BLaER1 (cell line): Measurements from ENCODE around the gene PLA2G4B.

Experiments used
- H3K27ac ChIP-seq: shearing (Covaris generic); formaldehyde crosslinking; 2 replicates; pipeline ENCODE4 v1.8.1; 2022
- H3K27me3 ChIP-seq: shearing (Covaris generic); formaldehyde crosslinking; 2 replicates; pipeline ENCODE4 v1.8.1; 2022
- H3K36me3 ChIP-seq: shearing (Covaris generic); formaldehyde crosslinking; 2 replicates; pipeline ENCODE4 v1.8.1; 2022
- H3K4me1 ChIP-seq: shearing (Covaris generic); formaldehyde crosslinking; 2 replicates; pipeline ENCODE4 v1.8.1; 2022
- H3K4me2 ChIP-seq: shearing (Covaris generic); formaldehyde crosslinking; 2 replicates; pipeline ENCODE4 v1.8.1; 2022
- H3K4me3 ChIP-seq: shearing (Covaris generic); formaldehyde crosslinking; 2 replicates; pipeline ENCODE4 v1.8.1; 2022
- H3K9ac ChIP-seq: shearing (Covaris generic); formaldehyde crosslinking; 2 replicates; pipeline ENCODE4 v1.8.1; 2022
- H3K9me3 ChIP-seq: shearing (Covaris generic); formaldehyde crosslinking; 2 replicates; pipeline ENCODE4 v1.8.1; 2022
- H4K20me1 ChIP-seq: shearing (Covaris generic); formaldehyde crosslinking; 2 replicates; pipeline ENCODE4 v1.8.1; 2022
- Cebpa-rat ChIP-seq: shearing (Covaris generic); IDR thresholded peaks from 2 replicates; pipeline ENCODE4 v1.8.1; 2022

Gene PLA2G4B

DNA sequence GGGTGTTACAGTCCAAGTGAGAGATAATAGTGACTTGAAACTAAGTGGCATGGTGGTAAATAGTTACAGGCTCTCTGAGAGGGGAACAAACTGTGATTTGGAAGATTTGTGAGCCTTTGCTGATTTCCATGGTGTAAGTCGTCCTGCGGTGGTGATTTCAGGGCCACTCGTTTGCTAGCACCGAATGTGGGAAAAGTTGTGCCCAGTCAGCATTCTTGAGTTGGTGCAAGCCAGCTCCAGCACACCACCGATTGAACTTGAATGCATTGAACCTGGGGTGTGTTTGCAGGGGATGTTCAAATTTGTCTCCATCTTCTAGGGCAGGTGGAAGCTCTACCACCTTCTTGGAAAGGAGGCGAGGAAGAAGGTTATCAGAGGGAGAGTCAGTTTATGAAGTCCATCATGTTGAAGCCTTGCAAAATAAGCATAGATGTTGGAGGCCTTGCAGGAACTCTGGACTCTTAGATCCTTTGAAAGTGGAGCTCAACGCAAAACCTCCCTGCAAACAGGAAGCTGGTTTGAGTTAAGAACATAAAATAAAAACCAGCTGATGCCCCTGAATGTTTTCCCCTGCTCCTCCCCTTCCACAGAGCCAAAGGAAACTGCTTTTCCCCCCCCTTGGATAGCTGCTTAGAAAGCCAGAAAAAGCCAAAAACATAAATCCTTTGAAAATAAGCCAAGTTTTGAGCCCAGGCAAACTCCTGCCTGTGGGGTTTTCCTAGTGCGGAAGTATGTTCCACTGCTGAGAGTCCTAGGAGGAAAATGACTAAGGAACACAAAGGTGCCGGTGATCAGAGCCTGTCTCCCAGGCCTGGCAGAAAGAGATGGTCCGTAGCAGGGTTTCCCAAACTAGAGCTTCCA lies 42.4 kb upstream of the PLA2G4B start:
- H4K20me1 ChIP-seq, result 0 out of 2 replicates have a peak, but pooled peaks cover 8% of the 10 kb centered on the region
- H3K27me3 ChIP-seq, result no peaks in the 10 kb centered on the region
- H3K4me1 ChIP-seq, result peaks cover 83% of the 10 kb centered on the region
- H3K9me3 ChIP-seq, result peaks cover 7% of the 10 kb centered on the region
- no peak overlapping the region for H3K4me3 ChIP-seq
- TF ChIP-seq Cebpa-rat, result no peak
- peak overlapping the region; percentile 39; the same call in 1 of the 2 replicates for H3K9ac ChIP-seq
- H3K36me3 ChIP-seq, result peaks cover 19% of the 10 kb centered on the region
- peak overlapping the region; percentile 28; the same call in 1 of the 2 replicates for H3K27ac ChIP-seq
- H3K4me2 ChIP-seq, result peak overlapping the region; percentile 73

DNA sequence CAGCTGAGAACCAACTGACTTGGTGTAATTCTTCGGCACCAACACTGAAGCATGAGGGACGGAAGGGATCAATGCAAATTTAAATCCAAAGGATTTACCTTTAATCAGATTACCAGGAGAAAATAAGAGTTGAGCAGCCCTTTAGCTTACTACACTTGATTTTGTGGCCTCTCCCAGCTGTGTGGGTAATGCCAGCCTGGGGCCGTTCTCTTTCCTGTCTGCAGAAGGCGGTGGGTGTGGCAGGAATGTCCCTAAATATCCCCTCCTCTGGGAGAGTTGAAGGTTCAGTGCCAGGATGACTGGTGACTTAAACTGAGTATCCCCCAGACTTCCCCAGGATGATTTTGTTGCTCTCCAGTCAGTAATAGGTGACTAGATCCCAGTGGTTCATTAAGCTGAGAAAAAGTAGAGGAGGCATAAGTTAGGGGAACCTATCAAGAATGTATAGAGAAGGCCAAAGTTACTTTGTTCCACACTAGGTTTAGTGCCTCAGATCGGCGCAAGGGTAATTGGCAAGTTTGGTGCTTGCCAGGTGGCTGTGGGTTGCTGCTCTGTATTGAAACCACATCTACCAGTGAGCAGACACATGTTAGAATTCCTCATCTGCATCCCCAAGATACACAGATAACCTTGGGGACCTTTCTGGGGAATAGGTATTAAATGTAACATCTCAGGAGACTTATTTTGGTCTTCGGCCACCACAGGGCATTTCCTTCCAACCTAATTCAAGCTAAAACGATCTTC lies 41.3 kb upstream of the PLA2G4B start:
- H3K27ac ChIP-seq, result peak overlapping the region; percentile 28; the same call in 1 of the 2 replicates
- H3K4me3 ChIP-seq, result no peak overlapping the region
- H3K9ac ChIP-seq, result no peak overlapping the region; the same call in 1 of the 2 replicates
- peaks cover 31% of the 10 kb centered on the region for H3K36me3 ChIP-seq
- H3K4me1 ChIP-seq, result peaks cover 72% of the 10 kb centered on the region
- TF ChIP-seq Cebpa-rat, result no peak
- no peaks in the 10 kb centered on the region for H3K27me3 ChIP-seq
- H3K4me2 ChIP-seq, result peak overlapping the region; percentile 73
- peaks cover 17% of the 10 kb centered on the region for H3K9me3 ChIP-seq
- H4K20me1 ChIP-seq, result 0 out of 2 replicates have a peak, but pooled peaks cover 8% of the 10 kb centered on the region

- H3K27ac ChIP-seq, result peak overlapping the region; percentile 5; the same call in 1 of the 2 replicates
- H3K9me3 ChIP-seq, result peaks cover 17% of the 10 kb centered on the region
- H3K9ac ChIP-seq, result no peak overlapping the region; the same call in 1 of the 2 replicates
- H3K4me3 ChIP-seq, result no peak overlapping the region
- peaks cover 57% of the 10 kb centered on the region for H3K4me1 ChIP-seq
- peak overlapping the region; percentile 40 for H3K4me2 ChIP-seq
- H3K36me3 ChIP-seq, result peaks cover 45% of the 10 kb centered on the region
- TF ChIP-seq Cebpa-rat, result no peak
- 0 out of 2 replicates have a peak, but pooled peaks cover 8% of the 10 kb centered on the region for H4K20me1 ChIP-seq
- H3K27me3 ChIP-seq, result no peaks in the 10 kb centered on the region
Measured at GRCh38 chr15:41798607-41799487, 39.8 kb upstream of the PLA2G4B start.

- Histone ChIP-seq H3K27ac (0 out of 2 replicates have a peak overlapping the region, but pooled peaks have one; percentile 5), H3K36me3 (peaks cover 45% of the 10 kb centered on the region), H3K4me2 (peak overlapping the region; percentile 40), H3K27me3 (no peaks in the 10 kb centered on the region), H3K9me3 (peaks cover 17% of the 10 kb centered on the region), H3K4me1 (peaks cover 56% of the 10 kb centered on the region), H3K9ac (no peak overlapping the region), H3K4me3 (no peak overlapping the region), H4K20me1 (0 out of 2 replicates have a peak, but pooled peaks cover 8% of the 10 kb centered on the region)
- no peak for TF ChIP-seq Cebpa-rat
Measured at GRCh38 chr15:41799488-41799805, 39.2 kb upstream of the PLA2G4B start.

- Histone ChIP-seq H3K36me3 (peaks cover 45% of the 10 kb centered on the region), H3K27me3 (no peaks in the 10 kb centered on the region), H3K4me1 (peaks cover 56% of the 10 kb centered on the region), H3K4me2 (no peak overlapping the region), H3K4me3 (no peak overlapping the region), H4K20me1 (0 out of 2 replicates have a peak, but pooled peaks cover 8% of the 10 kb centered on the region), H3K9ac (no peak overlapping the region), H3K9me3 (peaks cover 17% of the 10 kb centered on the region), H3K27ac (no peak overlapping the region)
- TF ChIP-seq Cebpa-rat, result no peak
Measured at GRCh38 chr15:41801185-41801584, 37.5 kb upstream of the PLA2G4B start.

GRCh38 chr15:41801850-41802455 lies 36.7 kb upstream of the PLA2G4B start:
- TF ChIP-seq Cebpa-rat, result no peak
- H3K9ac ChIP-seq, result no peak overlapping the region
- H3K27ac ChIP-seq, result no peak overlapping the region
- peaks cover 17% of the 10 kb centered on the region for H3K9me3 ChIP-seq
- H3K27me3 ChIP-seq, result no peaks in the 10 kb centered on the region
- peaks cover 52% of the 10 kb centered on the region for H3K36me3 ChIP-seq
- H4K20me1 ChIP-seq, result peaks cover 8% of the 10 kb centered on the region; the same call in 1 of the 2 replicates
- peaks cover 53% of the 10 kb centered on the region for H3K4me1 ChIP-seq
- H3K4me3 ChIP-seq, result no peak overlapping the region
- no peak overlapping the region for H3K4me2 ChIP-seq

- Histone ChIP-seq H4K20me1 (no peaks in the 10 kb centered on the region; the same call in 1 of the 2 replicates), H3K36me3 (peaks cover 60% of the 10 kb centered on the region), H3K27me3 (no peaks in the 10 kb centered on the region), H3K27ac (peak overlapping the region; percentile 60), H3K4me1 (peaks cover 37% of the 10 kb centered on the region), H3K4me3 (no peak overlapping the region), H3K9ac (peak overlapping the region; percentile 61), H3K4me2 (peak overlapping the region; percentile 55), H3K9me3 (peaks cover 17% of the 10 kb centered on the region)
- no peak for TF ChIP-seq Cebpa-rat
Measured at GRCh38 chr15:41804361-41804760, 34.3 kb upstream of the PLA2G4B start.

GRCh38 chr15:41804916-41805666 lies 33.6 kb upstream of the PLA2G4B start:
- Histone ChIP-seq H3K9ac (peak overlapping the region; percentile 61), H3K36me3 (peaks cover 53% of the 10 kb centered on the region), H3K4me3 (no peak overlapping the region), H3K4me2 (peak overlapping the region; percentile 55), H3K27me3 (no peaks in the 10 kb centered on the region), H3K4me1 (peaks cover 40% of the 10 kb centered on the region), H4K20me1 (no peaks in the 10 kb centered on the region; the same call in 1 of the 2 replicates), H3K9me3 (peaks cover 17% of the 10 kb centered on the region), H3K27ac (peak overlapping the region; percentile 60)
- no peak for TF ChIP-seq Cebpa-rat
